Esophagus squamous epithelium (tissue), 5 donors: ENCODE measurements around the gene TMCC1. TPM values are rescaled to one million over a fixed set of nuclear protein-coding genes. Genes with fewer than 3 reads are reported as not detected.

Experiments used
- DNase-seq: peaks from one replicate; lab custom pipeline; 2025; lab: John Stamatoyannopoulos, UW
- H3K27ac ChIP-seq, 4 donors: fragments of 200-600 bp; sonication (generic); one replicate each; pipeline ENCODE4 v1.5.1; 2016 to 2019; ENCODE audit warnings: mild to moderate bottlenecking in 1 of 4
- H3K27me3 ChIP-seq, 4 donors: fragments of 200-600 bp; sonication (generic); 1 replicate in 3 of 4; 2 replicates in 1 of 4; pipeline versions ENCODE4 v1.5.1 to v1.6.0; 2017 to 2021; ENCODE audit warnings: antibody characterized with exemption in 1 of 4
- H3K36me3 ChIP-seq, 3 donors: fragments of 200-600 bp; sonication (generic); one replicate each; pipeline ENCODE4 v1.5.1; 2016 to 2019
- H3K4me1 ChIP-seq, 3 donors: fragments of 200-600 bp; sonication (generic); one replicate each; pipeline ENCODE4 v1.5.1; 2017 to 2019
- H3K4me3 ChIP-seq, 4 donors: fragments of 200-600 bp; sonication (generic); 1 replicate in 3 of 4; 2 replicates in 1 of 4; pipeline ENCODE4 v1.5.1; 2016 to 2019; ENCODE audit warnings: mild to moderate bottlenecking in 2 of 4, moderate library complexity in 1 of 4
- H3K9me3 ChIP-seq, 3 donors: fragments of 200-600 bp; sonication (generic); one replicate each; pipeline ENCODE4 v1.5.1; 2016 to 2019
- POLR2A ChIP-seq, 4 donors: fragments of 450-650 bp; IDR thresholded peaks; one replicate each; pipeline ENCODE4 v1.6.1; 2017; ENCODE audit warnings: antibody characterized with exemption in 4 of 4, mild to moderate bottlenecking in 4 of 4, moderate library complexity in 3 of 4
- WGBS, 2 donors: methylation state at CpG; one replicate each; pipeline ENCODE4 v1.1.5; 2018; 5-methylcytosine and 5-hydroxymethylcytosine counted together
- intact Hi-C: fragments of 100-400 bp; cut with DNase I; formaldehyde crosslinking; loops from one replicate; pipeline ENCODE4 v1.15.0; 2022
- total RNA-seq, 4 donors: library from RNA; depleted of rRNA; stranded (reverse); fragments of >200 nt; gene quantifications; one replicate each; pipeline ENCODE4 v1.1.0, GENCODE V29; 2016
- TF ChIP-seq, protein P1 (sequence below), 6 experiments: fragments of 450-650 bp in 4 of 6; fragments of 200-600 bp in 2 of 6; sonication (generic) in 2 of 6; IDR thresholded peaks; one replicate each; pipeline ENCODE4 v1.5.1; 2016 to 2019; ENCODE audit warnings: antibody characterized with exemption in 6 of 6, mild to moderate bottlenecking in 4 of 6, moderate library complexity in 4 of 6
- donor health status: DM: yes; HTN: yes; CAD: no.

TMCC1 gene
- total RNA-seq, 4 donors from 2014 or later: 13.1 to 23.5 (median 18.4) TPM

DNA sequence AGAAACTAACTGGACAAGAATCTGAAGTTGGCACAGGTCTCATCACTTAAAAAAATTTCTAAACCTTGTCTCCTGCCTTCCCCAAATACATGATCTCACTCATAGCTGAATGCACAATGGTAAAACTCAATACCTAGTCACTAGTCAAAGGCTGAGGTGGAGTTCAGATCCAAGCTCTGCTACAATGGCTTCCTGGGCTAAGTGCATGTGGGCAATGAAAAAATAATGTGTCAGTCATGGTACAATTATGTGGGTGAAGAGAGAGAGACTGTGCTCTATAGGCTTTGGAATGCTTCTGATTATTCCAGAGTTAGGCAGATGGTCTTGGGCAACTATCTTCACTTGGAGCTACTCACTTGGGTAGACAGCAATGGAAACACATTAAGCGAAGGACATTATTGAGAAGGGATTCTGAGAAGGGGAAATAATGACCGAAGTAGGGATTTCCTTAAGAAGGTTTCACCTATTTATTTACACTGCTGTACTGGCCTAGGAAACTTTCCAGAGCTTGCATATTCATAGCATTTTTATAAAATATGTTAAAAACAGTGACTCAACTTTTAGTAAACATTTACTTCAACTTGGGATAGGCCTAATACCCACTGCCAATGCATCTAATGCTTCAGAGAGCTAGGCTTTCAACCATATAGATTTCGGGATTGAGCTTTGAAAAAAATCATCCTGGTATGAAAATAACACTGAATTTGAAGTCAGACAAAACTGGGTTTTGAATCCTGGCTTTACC, 228.3 kb downstream of the TMCC1 start:
- no peak overlapping the region for H3K4me3 ChIP-seq
- TF ChIP-seq POLR2A (IDR thresholded peaks at IDR 0.05): no peak
- TF ChIP-seq, protein P1, sequence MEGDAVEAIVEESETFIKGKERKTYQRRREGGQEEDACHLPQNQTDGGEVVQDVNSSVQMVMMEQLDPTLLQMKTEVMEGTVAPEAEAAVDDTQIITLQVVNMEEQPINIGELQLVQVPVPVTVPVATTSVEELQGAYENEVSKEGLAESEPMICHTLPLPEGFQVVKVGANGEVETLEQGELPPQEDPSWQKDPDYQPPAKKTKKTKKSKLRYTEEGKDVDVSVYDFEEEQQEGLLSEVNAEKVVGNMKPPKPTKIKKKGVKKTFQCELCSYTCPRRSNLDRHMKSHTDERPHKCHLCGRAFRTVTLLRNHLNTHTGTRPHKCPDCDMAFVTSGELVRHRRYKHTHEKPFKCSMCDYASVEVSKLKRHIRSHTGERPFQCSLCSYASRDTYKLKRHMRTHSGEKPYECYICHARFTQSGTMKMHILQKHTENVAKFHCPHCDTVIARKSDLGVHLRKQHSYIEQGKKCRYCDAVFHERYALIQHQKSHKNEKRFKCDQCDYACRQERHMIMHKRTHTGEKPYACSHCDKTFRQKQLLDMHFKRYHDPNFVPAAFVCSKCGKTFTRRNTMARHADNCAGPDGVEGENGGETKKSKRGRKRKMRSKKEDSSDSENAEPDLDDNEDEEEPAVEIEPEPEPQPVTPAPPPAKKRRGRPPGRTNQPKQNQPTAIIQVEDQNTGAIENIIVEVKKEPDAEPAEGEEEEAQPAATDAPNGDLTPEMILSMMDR (IDR thresholded peaks at IDR 0.05): no peak
- H3K9me3 ChIP-seq: no peaks in the 10 kb centered on the region
- peaks cover 0 to 19% (median 0%) of the 10 kb centered on the region in 3 donors for H3K36me3 ChIP-seq
- intact Hi-C loops: no loop called here
- peaks cover 12 to 47% (median 17%) of the 10 kb centered on the region in 3 donors for H3K4me1 ChIP-seq
- H3K27me3 ChIP-seq: no peaks in the 10 kb centered on the region
- WGBS, 2 donors: 85 to 87% methylated on average over 3 of the region's 3 CpGs
- peak overlapping the region in 2 of 4 donors; percentile 6 to 74 for H3K27ac ChIP-seq
- DNase-seq: no peak

DNA sequence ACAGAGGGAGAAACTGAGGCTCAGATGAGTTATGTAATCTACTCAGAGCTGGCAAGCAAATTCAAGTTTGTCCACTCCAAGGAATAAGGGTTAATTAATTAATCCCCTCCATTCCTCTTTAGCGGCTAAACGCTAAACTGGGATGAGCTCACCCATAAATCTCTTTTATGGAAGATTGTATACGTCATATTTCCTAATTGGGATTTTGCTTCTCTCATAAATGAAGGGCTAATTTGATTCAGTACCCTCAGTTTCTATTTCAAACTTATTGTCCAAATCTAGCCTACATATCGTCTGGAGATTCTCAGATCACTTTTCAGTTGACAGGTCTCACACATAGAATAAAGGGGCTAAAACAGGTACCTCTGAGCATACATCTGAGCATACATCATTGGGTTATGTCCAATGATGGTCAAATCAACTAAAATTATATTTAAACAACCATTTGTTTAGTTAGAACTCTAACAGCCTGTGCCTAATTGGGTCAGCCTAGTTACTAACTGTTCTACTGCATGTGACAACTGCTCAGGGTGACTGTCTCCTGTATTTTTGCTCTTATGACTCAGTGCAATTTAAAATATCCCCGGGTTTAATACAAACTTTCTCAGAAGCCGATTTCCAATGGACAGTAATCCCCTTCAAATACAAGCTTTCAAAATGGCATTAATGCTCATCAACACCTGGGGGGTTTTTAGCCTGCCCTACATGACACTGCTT, 229.4 kb downstream of the TMCC1 start:
- no peaks in the 10 kb centered on the region for H3K27me3 ChIP-seq
- peak overlapping the region; percentile 6 to 74 (median 53) for H3K27ac ChIP-seq
- peaks cover 12 to 47% (median 17%) of the 10 kb centered on the region in 3 donors for H3K4me1 ChIP-seq
- 58 to 59% methylated on average over 6 of the region's 6 CpGs for WGBS, 2 donors
- no peak overlapping the region for H3K4me3 ChIP-seq
- DNase-seq: no peak
- H3K36me3 ChIP-seq: peaks cover 0 to 7% (median 0%) of the 10 kb centered on the region in 3 donors
- intact Hi-C loops: no loop called here
- TF ChIP-seq, protein P1 (IDR thresholded peaks at IDR 0.05): no peak
- no peak for TF ChIP-seq POLR2A (IDR thresholded peaks at IDR 0.05)
- H3K9me3 ChIP-seq: no peaks in the 10 kb centered on the region

DNA sequence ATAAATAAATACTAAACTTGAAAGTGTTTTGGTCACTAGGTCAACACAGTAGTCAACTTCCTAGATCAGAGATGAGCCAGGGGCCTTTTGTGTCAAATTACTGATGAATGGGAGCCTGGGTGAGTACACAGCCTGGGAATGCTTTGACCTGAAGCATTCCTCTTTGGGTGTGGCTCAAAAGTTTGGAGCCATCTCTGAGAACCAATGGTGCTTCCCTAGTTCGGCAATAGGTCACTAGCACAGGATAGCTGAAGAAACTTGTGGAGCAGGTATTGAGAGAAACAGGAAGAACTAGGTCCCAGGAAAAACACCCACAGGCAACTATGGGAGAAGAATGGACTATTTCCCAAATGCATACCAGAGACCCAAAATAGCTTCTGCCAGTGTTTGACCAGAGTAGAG, 230.5 kb downstream of the TMCC1 start:
- H3K9me3 ChIP-seq: no peaks in the 10 kb centered on the region
- TF ChIP-seq POLR2A (IDR thresholded peaks at IDR 0.05): no peak
- TF ChIP-seq, protein P1 (IDR thresholded peaks at IDR 0.05): no peak
- H3K4me3 ChIP-seq: no peak overlapping the region
- peak overlapping the region in 3 of 4 donors; percentile 42 to 74 (median 64) for H3K27ac ChIP-seq
- H3K36me3 ChIP-seq: no peaks in the 10 kb centered on the region
- H3K27me3 ChIP-seq: no peaks in the 10 kb centered on the region
- peaks cover 12 to 54% (median 22%) of the 10 kb centered on the region in 3 donors for H3K4me1 ChIP-seq
- 33 to 36% methylated on average over 1 of the region's 1 CpG for WGBS, 2 donors
- intact Hi-C loops: no loop called here
- no peak for DNase-seq

DNA sequence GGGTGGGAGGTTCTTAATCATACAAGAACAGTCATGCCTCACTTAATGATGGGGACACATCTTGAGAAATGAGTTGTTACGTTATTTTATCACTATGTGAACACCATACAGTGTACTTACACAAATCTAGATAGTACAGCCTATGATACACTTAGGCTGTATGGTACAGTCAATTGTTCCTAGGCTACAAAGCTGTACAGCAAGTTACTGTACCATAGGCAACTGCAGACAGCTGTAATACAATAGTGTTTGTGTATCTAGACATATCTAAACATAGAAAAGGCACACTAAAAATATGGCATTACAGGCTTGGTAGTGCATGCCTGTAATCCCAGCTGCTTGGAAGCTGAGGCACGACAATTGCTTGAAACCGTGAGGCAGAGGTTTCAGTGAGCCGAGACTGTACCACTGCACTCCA, 231.3 kb downstream of the TMCC1 start:
- Histone ChIP-seq H3K27me3 (no peaks in the 10 kb centered on the region), H3K4me3 (no peak overlapping the region), H3K9me3 (no peaks in the 10 kb centered on the region), H3K36me3 (no peaks in the 10 kb centered on the region), H3K27ac (peak overlapping the region in 3 of 4 donors; percentile 42 to 64 (median 62)), H3K4me1 (peaks cover 12 to 63% (median 28%) of the 10 kb centered on the region in 3 donors)
- TF ChIP-seq POLR2A (IDR thresholded peaks at IDR 0.05): no peak
- TF ChIP-seq, protein P1 (IDR thresholded peaks at IDR 0.05): no peak
- no peak for DNase-seq
- WGBS, 2 donors: 77 to 93% methylated on average over 4 of the region's 4 CpGs
- intact Hi-C loops: no loop called here

DNA sequence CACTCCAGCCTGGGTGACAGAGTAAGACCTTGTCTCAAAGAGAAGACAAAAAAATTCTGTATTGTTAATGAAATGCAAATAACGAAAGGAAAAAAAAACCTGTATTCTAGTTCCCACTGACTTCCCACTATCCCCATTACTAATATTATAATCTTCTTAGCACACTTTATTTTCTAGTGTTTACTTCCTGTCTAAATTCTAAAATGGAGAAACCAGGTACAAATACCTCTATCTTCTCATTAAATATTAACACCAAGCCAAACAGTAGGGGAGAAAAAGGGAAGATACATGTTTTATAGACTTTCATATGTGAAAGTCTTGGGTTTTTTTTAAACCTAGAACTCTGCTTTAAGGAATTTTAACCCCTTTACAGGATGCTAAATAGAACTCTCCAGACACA, 231.7 kb downstream of the TMCC1 start:
- peak overlapping the region in 2 of 4 donors; percentile 62 to 64 for H3K27ac ChIP-seq
- TF ChIP-seq, protein P1 (IDR thresholded peaks at IDR 0.05): no peak
- TF ChIP-seq POLR2A (IDR thresholded peaks at IDR 0.05): no peak
- peaks cover 12 to 67% (median 30%) of the 10 kb centered on the region in 3 donors for H3K4me1 ChIP-seq
- H3K36me3 ChIP-seq: no peaks in the 10 kb centered on the region
- DNase-seq: no peak
- 87 to 95% methylated on average over 1 of the region's 1 CpG for WGBS, 2 donors
- H3K27me3 ChIP-seq: no peaks in the 10 kb centered on the region
- intact Hi-C loops: no loop called here
- no peak overlapping the region for H3K4me3 ChIP-seq
- no peaks in the 10 kb centered on the region for H3K9me3 ChIP-seq
